ENCODE measurements around the gene GJB1. TPM values are rescaled to one million over a fixed set of nuclear protein-coding genes. Genes with fewer than 3 reads are reported as not detected.
A peak's percentile ranks its signal among the peaks of the same experiment; 100 is the strongest.

Gene GJB1
- total and polyA plus RNA-seq, 9 of the 15 experiments (the other 6 are each of a cell fraction or from before 2014, with no cell fraction given) = 0.11 TPM; not detected in 8

DNA sequence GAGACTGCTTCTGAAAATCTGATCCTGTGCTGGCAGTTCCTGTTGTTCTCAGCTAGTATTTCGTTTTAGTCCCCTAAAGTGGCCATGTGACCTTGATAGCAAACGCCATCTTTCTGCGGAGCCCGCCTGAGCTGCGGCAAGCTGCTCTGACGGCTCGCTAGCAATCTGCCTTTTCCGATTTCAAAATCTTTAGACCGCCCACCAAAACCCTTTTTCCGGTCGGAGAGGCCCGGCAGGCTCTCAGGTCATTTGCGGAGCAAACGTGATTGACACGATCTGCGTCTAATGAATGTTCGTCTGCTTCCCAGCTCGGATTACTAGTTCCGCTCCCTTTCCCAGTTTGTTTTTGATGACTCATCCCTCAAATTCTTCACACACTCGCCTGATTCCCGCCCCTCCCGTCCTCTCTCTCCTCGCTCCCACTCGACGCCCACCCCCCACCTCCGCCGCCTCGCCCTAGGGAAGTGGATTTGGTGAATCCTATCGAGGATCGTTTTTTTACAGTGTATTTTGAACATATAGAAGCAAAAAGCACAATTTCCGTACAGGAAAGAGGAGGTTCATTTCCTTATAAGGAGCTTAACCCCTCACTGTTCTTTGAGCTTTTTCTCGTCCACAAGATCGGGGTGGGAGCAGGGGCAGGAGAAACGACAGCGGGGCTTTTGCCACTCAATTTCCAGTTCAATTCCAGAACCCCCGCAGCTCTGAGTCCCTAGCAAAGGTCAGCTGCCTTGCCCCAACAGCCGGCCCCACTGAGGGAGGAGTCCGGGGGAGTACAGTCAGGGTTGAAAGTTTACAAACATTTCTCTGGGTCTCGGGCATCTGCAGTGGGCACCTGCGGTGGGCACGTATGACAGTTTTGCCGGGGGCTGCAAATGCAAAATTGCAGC lies 40.9 kb upstream of the GJB1 start (continued):
- TF ChIP-seq, protein P1, sequence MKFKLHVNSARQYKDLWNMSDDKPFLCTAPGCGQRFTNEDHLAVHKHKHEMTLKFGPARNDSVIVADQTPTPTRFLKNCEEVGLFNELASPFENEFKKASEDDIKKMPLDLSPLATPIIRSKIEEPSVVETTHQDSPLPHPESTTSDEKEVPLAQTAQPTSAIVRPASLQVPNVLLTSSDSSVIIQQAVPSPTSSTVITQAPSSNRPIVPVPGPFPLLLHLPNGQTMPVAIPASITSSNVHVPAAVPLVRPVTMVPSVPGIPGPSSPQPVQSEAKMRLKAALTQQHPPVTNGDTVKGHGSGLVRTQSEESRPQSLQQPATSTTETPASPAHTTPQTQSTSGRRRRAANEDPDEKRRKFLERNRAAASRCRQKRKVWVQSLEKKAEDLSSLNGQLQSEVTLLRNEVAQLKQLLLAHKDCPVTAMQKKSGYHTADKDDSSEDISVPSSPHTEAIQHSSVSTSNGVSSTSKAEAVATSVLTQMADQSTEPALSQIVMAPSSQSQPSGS (CRISPR knock-in tag; IDR thresholded peaks at IDR 0.05) = no peak
- peak; percentile 83 for TF ChIP-seq PML (IDR thresholded peaks at IDR 0.05; ENCODE audit: low read length)
- no peak for TF ChIP-seq FOXJ2 (tag; IDR thresholded peaks at IDR 0.05)
- TF ChIP-seq GATAD2A (IDR thresholded peaks at IDR 0.05) = 0 out of 2 replicates have a peak, but pooled peaks have one; percentile 41
- no peak for TF ChIP-seq ZNF354B (CRISPR knock-in tag; IDR thresholded peaks at IDR 0.05)
- TF ChIP-seq JUNB (CRISPR knock-in tag; conservative IDR thresholded peaks at IDR 0.05) = peak; percentile 79
- TF ChIP-seq FIP1L1 (IDR thresholded peaks at IDR 0.05; ENCODE audit: low read depth, low read length, poor library complexity, severe bottlenecking) = no peak
- peak; percentile 95 for TF ChIP-seq EP400 (IDR thresholded peaks at IDR 0.05)
- no peak for TF ChIP-seq RHOXF2B (CRISPR knock-in tag; conservative IDR thresholded peaks at IDR 0.05)
- TF ChIP-seq, protein P2, sequence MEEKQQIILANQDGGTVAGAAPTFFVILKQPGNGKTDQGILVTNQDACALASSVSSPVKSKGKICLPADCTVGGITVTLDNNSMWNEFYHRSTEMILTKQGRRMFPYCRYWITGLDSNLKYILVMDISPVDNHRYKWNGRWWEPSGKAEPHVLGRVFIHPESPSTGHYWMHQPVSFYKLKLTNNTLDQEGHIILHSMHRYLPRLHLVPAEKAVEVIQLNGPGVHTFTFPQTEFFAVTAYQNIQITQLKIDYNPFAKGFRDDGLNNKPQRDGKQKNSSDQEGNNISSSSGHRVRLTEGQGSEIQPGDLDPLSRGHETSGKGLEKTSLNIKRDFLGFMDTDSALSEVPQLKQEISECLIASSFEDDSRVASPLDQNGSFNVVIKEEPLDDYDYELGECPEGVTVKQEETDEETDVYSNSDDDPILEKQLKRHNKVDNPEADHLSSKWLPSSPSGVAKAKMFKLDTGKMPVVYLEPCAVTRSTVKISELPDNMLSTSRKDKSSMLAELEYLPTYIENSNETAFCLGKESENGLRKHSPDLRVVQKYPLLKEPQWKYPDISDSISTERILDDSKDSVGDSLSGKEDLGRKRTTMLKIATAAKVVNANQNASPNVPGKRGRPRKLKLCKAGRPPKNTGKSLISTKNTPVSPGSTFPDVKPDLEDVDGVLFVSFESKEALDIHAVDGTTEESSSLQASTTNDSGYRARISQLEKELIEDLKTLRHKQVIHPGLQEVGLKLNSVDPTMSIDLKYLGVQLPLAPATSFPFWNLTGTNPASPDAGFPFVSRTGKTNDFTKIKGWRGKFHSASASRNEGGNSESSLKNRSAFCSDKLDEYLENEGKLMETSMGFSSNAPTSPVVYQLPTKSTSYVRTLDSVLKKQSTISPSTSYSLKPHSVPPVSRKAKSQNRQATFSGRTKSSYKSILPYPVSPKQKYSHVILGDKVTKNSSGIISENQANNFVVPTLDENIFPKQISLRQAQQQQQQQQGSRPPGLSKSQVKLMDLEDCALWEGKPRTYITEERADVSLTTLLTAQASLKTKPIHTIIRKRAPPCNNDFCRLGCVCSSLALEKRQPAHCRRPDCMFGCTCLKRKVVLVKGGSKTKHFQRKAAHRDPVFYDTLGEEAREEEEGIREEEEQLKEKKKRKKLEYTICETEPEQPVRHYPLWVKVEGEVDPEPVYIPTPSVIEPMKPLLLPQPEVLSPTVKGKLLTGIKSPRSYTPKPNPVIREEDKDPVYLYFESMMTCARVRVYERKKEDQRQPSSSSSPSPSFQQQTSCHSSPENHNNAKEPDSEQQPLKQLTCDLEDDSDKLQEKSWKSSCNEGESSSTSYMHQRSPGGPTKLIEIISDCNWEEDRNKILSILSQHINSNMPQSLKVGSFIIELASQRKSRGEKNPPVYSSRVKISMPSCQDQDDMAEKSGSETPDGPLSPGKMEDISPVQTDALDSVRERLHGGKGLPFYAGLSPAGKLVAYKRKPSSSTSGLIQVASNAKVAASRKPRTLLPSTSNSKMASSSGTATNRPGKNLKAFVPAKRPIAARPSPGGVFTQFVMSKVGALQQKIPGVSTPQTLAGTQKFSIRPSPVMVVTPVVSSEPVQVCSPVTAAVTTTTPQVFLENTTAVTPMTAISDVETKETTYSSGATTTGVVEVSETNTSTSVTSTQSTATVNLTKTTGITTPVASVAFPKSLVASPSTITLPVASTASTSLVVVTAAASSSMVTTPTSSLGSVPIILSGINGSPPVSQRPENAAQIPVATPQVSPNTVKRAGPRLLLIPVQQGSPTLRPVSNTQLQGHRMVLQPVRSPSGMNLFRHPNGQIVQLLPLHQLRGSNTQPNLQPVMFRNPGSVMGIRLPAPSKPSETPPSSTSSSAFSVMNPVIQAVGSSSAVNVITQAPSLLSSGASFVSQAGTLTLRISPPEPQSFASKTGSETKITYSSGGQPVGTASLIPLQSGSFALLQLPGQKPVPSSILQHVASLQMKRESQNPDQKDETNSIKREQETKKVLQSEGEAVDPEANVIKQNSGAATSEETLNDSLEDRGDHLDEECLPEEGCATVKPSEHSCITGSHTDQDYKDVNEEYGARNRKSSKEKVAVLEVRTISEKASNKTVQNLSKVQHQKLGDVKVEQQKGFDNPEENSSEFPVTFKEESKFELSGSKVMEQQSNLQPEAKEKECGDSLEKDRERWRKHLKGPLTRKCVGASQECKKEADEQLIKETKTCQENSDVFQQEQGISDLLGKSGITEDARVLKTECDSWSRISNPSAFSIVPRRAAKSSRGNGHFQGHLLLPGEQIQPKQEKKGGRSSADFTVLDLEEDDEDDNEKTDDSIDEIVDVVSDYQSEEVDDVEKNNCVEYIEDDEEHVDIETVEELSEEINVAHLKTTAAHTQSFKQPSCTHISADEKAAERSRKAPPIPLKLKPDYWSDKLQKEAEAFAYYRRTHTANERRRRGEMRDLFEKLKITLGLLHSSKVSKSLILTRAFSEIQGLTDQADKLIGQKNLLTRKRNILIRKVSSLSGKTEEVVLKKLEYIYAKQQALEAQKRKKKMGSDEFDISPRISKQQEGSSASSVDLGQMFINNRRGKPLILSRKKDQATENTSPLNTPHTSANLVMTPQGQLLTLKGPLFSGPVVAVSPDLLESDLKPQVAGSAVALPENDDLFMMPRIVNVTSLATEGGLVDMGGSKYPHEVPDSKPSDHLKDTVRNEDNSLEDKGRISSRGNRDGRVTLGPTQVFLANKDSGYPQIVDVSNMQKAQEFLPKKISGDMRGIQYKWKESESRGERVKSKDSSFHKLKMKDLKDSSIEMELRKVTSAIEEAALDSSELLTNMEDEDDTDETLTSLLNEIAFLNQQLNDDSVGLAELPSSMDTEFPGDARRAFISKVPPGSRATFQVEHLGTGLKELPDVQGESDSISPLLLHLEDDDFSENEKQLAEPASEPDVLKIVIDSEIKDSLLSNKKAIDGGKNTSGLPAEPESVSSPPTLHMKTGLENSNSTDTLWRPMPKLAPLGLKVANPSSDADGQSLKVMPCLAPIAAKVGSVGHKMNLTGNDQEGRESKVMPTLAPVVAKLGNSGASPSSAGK (IDR thresholded peaks at IDR 0.05) = peak; percentile 90
- no peak for TF ChIP-seq ZFPM2 (CRISPR knock-in tag; IDR thresholded peaks at IDR 0.05)
- TF ChIP-seq TAF15 (IDR thresholded peaks at IDR 0.05; ENCODE audit: low read depth, low read length) = no peak
- TF ChIP-seq PHF8 (IDR thresholded peaks at IDR 0.05; ENCODE audit: borderline replicate concordance, low read length) = peak; percentile 48; the same call in 1 of the 2 replicates
- peak; percentile 38; the same call in 1 of the 2 replicates for TF ChIP-seq TOE1 (IDR thresholded peaks at IDR 0.05; ENCODE audit: borderline replicate concordance)
- TF ChIP-seq TOE1 (CRISPR knock-in tag; IDR thresholded peaks at IDR 0.05; ENCODE audit: borderline replicate concordance, low read depth) = no peak
- peak; percentile 98 for TF ChIP-seq FOSL1 (tag; conservative IDR thresholded peaks at IDR 0.05)

All from K562 (cell line).